K562 (cell line): Measurements from ENCODE around the gene STK4. TPM values are rescaled to one million over a fixed set of nuclear protein-coding genes. Genes with fewer than 3 reads are reported as not detected.

Source experiments
- ASH1L ChIP-seq: fragments of 450-650 bp; IDR thresholded peaks from 2 replicates; pipeline ENCODE4 v1.6.1; 2018; ENCODE audit warnings: borderline replicate concordance, mild to moderate bottlenecking, low read depth; ENCODE audit not compliant: partially characterized antibody
- BACH1 ChIP-seq: fragments of 200-800 bp; sonication (Bioruptor generic); IDR thresholded peaks from 2 replicates; pipeline ENCODE4 v1.6.1; 2016; ENCODE audit warnings: missing genetic modification characterization, missing compliant biosample characterization
- CBX5 ChIP-seq: IDR thresholded peaks from 2 replicates; pipeline ENCODE4 v1.6.1; 2014; ENCODE audit warnings: low read depth, borderline replicate concordance
- CTCF ChIP-seq, 3 experiments: IDR thresholded peaks in 2 of 3; conservative IDR thresholded peaks in 1 of 3; 2 replicates each; pipeline ENCODE4 v1.5.1; 2011 to 2012; ENCODE audit warnings: low read length in 3 of 3, mild to moderate bottlenecking in 3 of 3, control low read depth in 2 of 3, improper control_type of control experiment in 1 of 3, inconsistent platforms in 1 of 3, low read depth in 1 of 3, mixed read lengths in 1 of 3, moderate library complexity in 1 of 3; ENCODE audit not compliant: insufficient read depth in 2 of 3
- E2F3 ChIP-seq: fragments of 250-450 bp; sonication (Bioruptor Pico); IDR thresholded peaks from 2 replicates; pipeline ENCODE4 v1.4.0; 2020; ENCODE audit warnings: mild to moderate bottlenecking
- GTF3C2 ChIP-seq: IDR thresholded peaks from 3 replicates; pipeline ENCODE4 v1.6.1; 2011; ENCODE audit warnings: borderline replicate concordance, mild to moderate bottlenecking, moderate library complexity; ENCODE audit not compliant: insufficient read length; ENCODE audit errors: extremely low read depth
- HDAC2 ChIP-seq: fragments of 450-650 bp; IDR thresholded peaks from 2 replicates; pipeline ENCODE4 v1.6.1; 2016; ENCODE audit warnings: mild to moderate bottlenecking
- HIVEP1 ChIP-seq: fragments of 250-450 bp; sonication (Bioruptor Pico); IDR thresholded peaks from 2 replicates; pipeline ENCODE4 v1.4.0; 2020; ENCODE audit warnings: mild to moderate bottlenecking
- HMG20B ChIP-seq: fragments of 250-450 bp; sonication (Bioruptor Pico); IDR thresholded peaks from 2 replicates; pipeline ENCODE4 v1.5.0; 2021; ENCODE audit warnings: mild to moderate bottlenecking
- KLF16 ChIP-seq: IDR thresholded peaks from 2 replicates; pipeline ENCODE4 v1.6.1; 2016; ENCODE audit warnings: antibody characterized with exemption
- MTF1 ChIP-seq: fragments of 250-450 bp; sonication (Bioruptor Pico); IDR thresholded peaks from 2 replicates; pipeline ENCODE4 v1.9.0; 2021; ENCODE audit warnings: moderate library complexity, mild to moderate bottlenecking, inconsistent platforms, borderline replicate concordance
- NFIC ChIP-seq: fragments of 450-650 bp; IDR thresholded peaks from 2 replicates; pipeline ENCODE4 v1.6.1; 2017; ENCODE audit warnings: mild to moderate bottlenecking, inconsistent platforms
- PHB ChIP-seq: fragments of 250-450 bp; sonication (Bioruptor Pico); IDR thresholded peaks from 2 replicates; pipeline ENCODE4 v1.5.0; 2021
- RAD21 ChIP-seq, 2 experiments: fragments of 250-450 bp in 1 of 2; fragments of 450-650 bp in 1 of 2; sonication (Bioruptor Pico) in 1 of 2; formaldehyde crosslinking in 1 of 2; IDR thresholded peaks in 1 of 2; conservative IDR thresholded peaks in 1 of 2; 2 replicates each; pipeline versions ENCODE4 v1.4.0 to v1.8.0; 2020 to 2022; ENCODE audit warnings: mild to moderate bottlenecking in 2 of 2, moderate library complexity in 1 of 2
- RNF2 ChIP-seq: sonication (generic); IDR thresholded peaks from 2 replicates; pipeline ENCODE4 v1.6.1; 2016
- RREB1 ChIP-seq: fragments of 250-450 bp; sonication (Bioruptor Pico); IDR thresholded peaks from 2 replicates; pipeline ENCODE4 v1.4.0; 2020
- SREBF2 ChIP-seq: sonication (generic); formaldehyde crosslinking; IDR thresholded peaks from 2 replicates; pipeline ENCODE4 v1.4.0; 2020; ENCODE audit warnings: mild to moderate bottlenecking, missing genetic modification reagents
- SRSF1 ChIP-seq: fragments of 200-400 bp; formaldehyde crosslinking; IDR thresholded peaks from 2 replicates; pipeline ENCODE4 v1.6.1; 2017; ENCODE audit warnings: mild to moderate bottlenecking, low read depth, low read length, moderate library complexity
- TAF9B ChIP-seq: fragments of 450-650 bp; IDR thresholded peaks from 2 replicates; pipeline ENCODE4 v1.6.1; 2018; ENCODE audit warnings: mild to moderate bottlenecking; ENCODE audit not compliant: partially characterized antibody
- ZC3H8 ChIP-seq: fragments of 450-650 bp; IDR thresholded peaks from 2 replicates; pipeline ENCODE4 v1.6.1; 2017
- ZNF695 ChIP-seq: fragments of 450-650 bp; formaldehyde crosslinking; IDR thresholded peaks from 2 replicates; pipeline ENCODE4 v1.4.0; 2020; ENCODE audit warnings: mild to moderate bottlenecking, moderate library complexity
- polyA plus RNA-seq, 8 experiments: library from polyadenylated mRNA; depleted of rRNA in 4 of 8; stranded (reverse) in 5 of 8; unstranded in 3 of 8; fragments of >200 nt; fragmentation: Nextera tagmentation in 2 of 8; fragmentation: Illumina TruSeq in 1 of 8; extraction: Ambion mirVana in 2 of 8; extraction: Trizol in 1 of 8; gene quantifications; 2 replicates each; pipeline versions ENCODE4 v1.2.1 to v1.2.3, GENCODE V29; 2011 to 2014; ENCODE audit warnings: inconsistent platforms in 1 of 8, missing spikeins in 1 of 8
- total RNA-seq, 7 experiments: library from RNA; depleted of rRNA in 6 of 7; stranded (reverse); fragments of >200 nt in 6 of 7; fragmentation: Illumina TruSeq in 2 of 7; extraction: Trizol in 2 of 7; gene quantifications; 2 replicates each; pipeline versions ENCODE4 v1.2.1 to v1.2.3, GENCODE V29; 2011 to 2021; ENCODE audit warnings: low replicate concordance in 1 of 7

Gene STK4
- total and polyA plus RNA-seq, 9 of the 15 experiments (the other 6 are each of a cell fraction or from before 2014, with no cell fraction given): 11.9 to 30.6 (median 22.2) TPM

GRCh38 chr20:45044084-45044573 is 77.8 kb downstream of the STK4 start (continued):
- TF ChIP-seq CTCF (IDR thresholded peaks at IDR 0.05 in 2 of 3, conservative IDR thresholded peaks at IDR 0.05 in 1 of 3; ENCODE audit: insufficient read depth in 2 of 3, low read depth in 1 of 3, low read length in 3 of 3) (peak; percentile 70 to 92 (median 82)), PHB (no peak), E2F3 (no peak), ASH1L (no peak), SREBF2 (CRISPR knock-in tag) (no peak), MTF1 (CRISPR knock-in tag) (no peak), CBX5 (no peak), TAF9B (no peak), RNF2 (no peak), BACH1 (tag) (no peak), KLF16 (0 out of 2 replicates have a peak, but pooled peaks have one; percentile 17), NFIC (no peak), ZC3H8 (no peak), HDAC2 (no peak), GTF3C2 (no peak), ZNF695 (CRISPR knock-in tag) (no peak), HMG20B (no peak), RREB1 (CRISPR knock-in tag) (no peak), SRSF1 (no peak), RAD21 (CRISPR knock-in tag; conservative IDR thresholded peaks at IDR 0.05 in 1 of 2, IDR thresholded peaks at IDR 0.05 in 1 of 2) (peak; percentile 74 to 79), HIVEP1 (CRISPR knock-in tag) (no peak)
